ENCODE results near the gene KRT72.

- no peak for TF ChIP-seq EZH2phosphoT487 (IDR thresholded peaks at IDR 0.05; ENCODE audit: insufficient read depth, low read depth)
- TF ChIP-seq EZH2 (IDR thresholded peaks at IDR 0.05; ENCODE audit: insufficient read depth, poor library complexity, severe bottlenecking) = no peak
These were observed 44.7 kb upstream of the KRT72 start for GRCh38 chr12:52645982-52646381.
